PC-9 (cell line): ENCODE measurements around the gene ATRNL1. TPM values are rescaled to one million over a fixed set of nuclear protein-coding genes. Genes with fewer than 3 reads are reported as not detected.

Experiments
- BruUV-seq: library from RNA; stranded (reverse); fragments of 400-500 nt; replicated peaks from 2 replicates; lab custom pipeline; 2021; lab: Mats Ljungman, UMichigan
- CTCF ChIA-PET: fragments of 300-600 bp; sonication (Branson Sonifier 250); formaldehyde crosslinking; loops from one replicate; lab custom pipeline; 2022; ENCODE audit warnings: antibody characterized with exemption; lab: Charles Lee
- POLR2A ChIA-PET: fragments of 300-600 bp; sonication (Branson Sonifier 250); formaldehyde crosslinking; loops from one replicate; lab custom pipeline; 2022; ENCODE audit warnings: antibody characterized with exemption; ENCODE audit not compliant: unreplicated experiment; lab: Charles Lee
- DNase-seq, 2 experiments: peaks; one replicate each; pipeline versions ENCODE4 v3.0.0 to v3.0.0-alpha.2; 2015 to 2022; ENCODE audit warnings: mixed read lengths in 1 of 2
- H2AFZ ChIP-seq: fragments of 200-600 bp; sonication (generic); 2 replicates; pipeline ENCODE4 v1.8.1; 2017; ENCODE audit warnings: antibody characterized with exemption
- H3F3A ChIP-seq: fragments of 200-600 bp; sonication (generic); 2 replicates; pipeline ENCODE4 v1.8.1; 2017; ENCODE audit warnings: antibody characterized with exemption, mild to moderate bottlenecking, low read depth; ENCODE audit not compliant: insufficient read depth
- H3K27ac ChIP-seq: fragments of 200-600 bp; sonication (generic); 2 replicates; pipeline ENCODE4 v1.6.1; 2016; ENCODE audit warnings: mixed run types
- H3K27me3 ChIP-seq: fragments of 200-600 bp; sonication (generic); 2 replicates; pipeline ENCODE4 v1.6.1; 2016; ENCODE audit warnings: low read depth, mixed run types; ENCODE audit not compliant: insufficient read depth
- H3K36me3 ChIP-seq: fragments of 200-600 bp; sonication (generic); 2 replicates; pipeline ENCODE4 v1.6.1; 2016; ENCODE audit warnings: low read depth, mixed run types
- H3K4me1 ChIP-seq: fragments of 200-600 bp; sonication (generic); replicated peaks from 2 replicates; pipeline ENCODE4 v1.6.1; 2016; ENCODE audit warnings: mixed run types; ENCODE audit not compliant: insufficient read depth
- H3K4me2 ChIP-seq: fragments of 200-600 bp; sonication (generic); 2 replicates; pipeline ENCODE4 v1.6.1; 2017; ENCODE audit warnings: mixed run types
- H3K4me3 ChIP-seq: fragments of 200-600 bp; sonication (generic); 2 replicates; pipeline ENCODE4 v1.6.1; 2016; ENCODE audit warnings: mixed run types
- H3K79me2 ChIP-seq: fragments of 200-600 bp; sonication (generic); 2 replicates; pipeline ENCODE4 v1.6.1; 2017; ENCODE audit warnings: low read depth, mixed run types
- H3K9me2 ChIP-seq: fragments of 200-600 bp; sonication (generic); 2 replicates; pipeline ENCODE4 v1.8.1; 2017; ENCODE audit warnings: mild to moderate bottlenecking; ENCODE audit not compliant: insufficient read depth
- H3K9me3 ChIP-seq: fragments of 200-600 bp; sonication (generic); 2 replicates; pipeline ENCODE4 v1.8.1; 2016; ENCODE audit warnings: low read depth; ENCODE audit not compliant: insufficient read depth
- H4K20me1 ChIP-seq: fragments of 200-600 bp; sonication (generic); 2 replicates; pipeline ENCODE4 v1.8.1; 2017; ENCODE audit not compliant: insufficient read depth
- CTCF ChIP-seq: fragments of 200-600 bp; sonication (generic); conservative IDR thresholded peaks from 2 replicates; pipeline ENCODE4 v1.6.1; 2017; ENCODE audit warnings: mixed run types, antibody characterized with exemption, mild to moderate bottlenecking, moderate library complexity
- EZH2 ChIP-seq: fragments of 200-600 bp; sonication (generic); IDR thresholded peaks from 2 replicates; pipeline ENCODE4 v1.8.0; 2017; ENCODE audit warnings: antibody characterized with exemption, low read depth
- intact Hi-C: fragments of 100-400 bp; cut with micrococcal nuclease; formaldehyde crosslinking; loops from one replicate; pipeline ENCODE4 v1.10.0; 2022; ENCODE audit not compliant: unreplicated experiment
- total RNA-seq: library from RNA; stranded (reverse); gene quantifications from 2 replicates; pipeline ENCODE4 v1.2.3, GENCODE V29; 2021

Gene ATRNL1
- total RNA-seq, 1 experiment from 2014 or later, result not detected

- intact Hi-C loops, result no loop called here
- DNase-seq, result no peak
- Histone ChIP-seq H3F3A (no peaks in the 10 kb centered on the region), H3K4me1 (no peaks in the 10 kb centered on the region), H3K9me3 (no peaks in the 10 kb centered on the region), H3K79me2 (no peaks in the 10 kb centered on the region), H2AFZ (no peak overlapping the region), H3K27ac (no peak overlapping the region), H3K4me3 (no peak overlapping the region), H3K9me2 (no peaks in the 10 kb centered on the region), H3K27me3 (no peaks in the 10 kb centered on the region), H4K20me1 (no peaks in the 10 kb centered on the region), H3K36me3 (no peaks in the 10 kb centered on the region), H3K4me2 (no peak overlapping the region)
- TF ChIP-seq EZH2 (no peak), CTCF (no peak)
- no TSS peak for BruUV-seq
- CTCF ChIA-PET, result interaction anchor here (0.6 kb wide), 1 partner anchor 677 kb away, joined by 3 read pairs; no protein-coding TSS in a partner anchor
- POLR2A ChIA-PET, result no interaction called here
Measured at GRCh38 chr10:115710136-115710535, 617.0 kb downstream of the ATRNL1 start.

GRCh38 chr10:115711306-115711705, 618.1 kb downstream of the ATRNL1 start:
- Histone ChIP-seq H3F3A (no peaks in the 10 kb centered on the region), H3K27me3 (no peaks in the 10 kb centered on the region), H3K4me1 (no peaks in the 10 kb centered on the region), H3K36me3 (no peaks in the 10 kb centered on the region), H3K79me2 (no peaks in the 10 kb centered on the region), H3K27ac (no peak overlapping the region), H3K4me2 (no peak overlapping the region), H4K20me1 (no peaks in the 10 kb centered on the region), H3K9me3 (no peaks in the 10 kb centered on the region), H3K4me3 (no peak overlapping the region), H2AFZ (no peak overlapping the region), H3K9me2 (no peaks in the 10 kb centered on the region)
- no peak for TF ChIP-seq CTCF
- no peak for TF ChIP-seq EZH2
- CTCF ChIA-PET, result no interaction called here
- no peak for DNase-seq
- intact Hi-C loops, result no loop called here
- BruUV-seq, result no TSS peak
- POLR2A ChIA-PET, result no interaction called here

- Histone ChIP-seq H3K27ac (no peak overlapping the region), H3K9me2 (no peaks in the 10 kb centered on the region), H3K4me1 (no peaks in the 10 kb centered on the region), H3K36me3 (no peaks in the 10 kb centered on the region), H3K9me3 (no peaks in the 10 kb centered on the region), H2AFZ (no peak overlapping the region), H3F3A (no peaks in the 10 kb centered on the region), H4K20me1 (no peaks in the 10 kb centered on the region), H3K79me2 (no peaks in the 10 kb centered on the region), H3K27me3 (no peaks in the 10 kb centered on the region), H3K4me3 (no peak overlapping the region), H3K4me2 (no peak overlapping the region)
- CTCF ChIA-PET, result no interaction called here
- no peak for TF ChIP-seq EZH2
- no peak for TF ChIP-seq CTCF
- intact Hi-C loops, result no loop called here
- POLR2A ChIA-PET, result no interaction called here
- no peak for DNase-seq
- no TSS peak for BruUV-seq
Measured at GRCh38 chr10:115720121-115720520, 627.0 kb downstream of the ATRNL1 start.
